ENCODE data around the gene SUN3.

SUN3 gene

GRCh38 chr7:47940088-47941013, 88.6 kb downstream of the SUN3 start:
- DNase-seq (ENCODE audit: low spot score), result no peak
- TF ChIP-seq CTCF (IDR thresholded peaks at IDR 0.05; ENCODE audit: extremely low read depth, insufficient read depth, missing control alignments), result no peak
- in situ Hi-C loops (cut with MboI; ENCODE audit: low pct_unique_long_range_greater_than_20kb, low sequenced_read_pairs, unreplicated experiment), result no loop called here

- in situ Hi-C loops (cut with MboI; ENCODE audit: low pct_unique_long_range_greater_than_20kb, low sequenced_read_pairs, unreplicated experiment), result no loop called here
- TF ChIP-seq CTCF (IDR thresholded peaks at IDR 0.05; ENCODE audit: extremely low read depth, insufficient read depth, missing control alignments), result no peak
- DNase-seq (ENCODE audit: low spot score), result no peak
These were observed 89.4 kb downstream of the SUN3 start for GRCh38 chr7:47939425-47940036.

- peak; percentile 17 for TF ChIP-seq CTCF (IDR thresholded peaks at IDR 0.05; ENCODE audit: extremely low read depth, insufficient read depth, missing control alignments)
- in situ Hi-C loops (cut with MboI; ENCODE audit: low pct_unique_long_range_greater_than_20kb, low sequenced_read_pairs, unreplicated experiment), result no loop called here
- no peak for DNase-seq (ENCODE audit: low spot score)
These were observed 90.2 kb downstream of the SUN3 start for GRCh38 chr7:47938574-47939165.

- no peak for DNase-seq (ENCODE audit: low spot score)
These were observed 91.0 kb downstream of the SUN3 start for GRCh38 chr7:47937711-47938573.

More at GRCh38 chr7:47937711-47938573, 91.0 kb downstream of the SUN3 start:
- TF ChIP-seq CTCF (IDR thresholded peaks at IDR 0.05; ENCODE audit: extremely low read depth, insufficient read depth, missing control alignments), result no peak
- in situ Hi-C loops (cut with MboI; ENCODE audit: low pct_unique_long_range_greater_than_20kb, low sequenced_read_pairs, unreplicated experiment), result no loop called here
